SU-DHL-6 (cell line): ENCODE measurements around the gene FSCN2.

ENCODE experiments used
- EZH2phosphoT487 ChIP-seq: fragments of 200-600 bp; sonication (generic), shearing (Covaris generic); conservative IDR thresholded peaks from 2 replicates; pipeline ENCODE4 v1.6.1; 2018; ENCODE audit warnings: mild to moderate bottlenecking, antibody characterized with exemption, low read length, moderate library complexity, mixed read lengths
- TF ChIP-seq, protein P1 (sequence below): fragments of 200-600 bp; sonication (generic); IDR thresholded peaks from one replicate; pipeline ENCODE4 v1.5.1; 2017; ENCODE audit warnings: antibody characterized with exemption, mild to moderate bottlenecking, low read length, moderate library complexity; ENCODE audit not compliant: insufficient read depth, poor library complexity, severe bottlenecking

GRCh38 chr17:81528651-81529436 is 667 bp downstream of the FSCN2 start:
- TF ChIP-seq, protein P1, sequence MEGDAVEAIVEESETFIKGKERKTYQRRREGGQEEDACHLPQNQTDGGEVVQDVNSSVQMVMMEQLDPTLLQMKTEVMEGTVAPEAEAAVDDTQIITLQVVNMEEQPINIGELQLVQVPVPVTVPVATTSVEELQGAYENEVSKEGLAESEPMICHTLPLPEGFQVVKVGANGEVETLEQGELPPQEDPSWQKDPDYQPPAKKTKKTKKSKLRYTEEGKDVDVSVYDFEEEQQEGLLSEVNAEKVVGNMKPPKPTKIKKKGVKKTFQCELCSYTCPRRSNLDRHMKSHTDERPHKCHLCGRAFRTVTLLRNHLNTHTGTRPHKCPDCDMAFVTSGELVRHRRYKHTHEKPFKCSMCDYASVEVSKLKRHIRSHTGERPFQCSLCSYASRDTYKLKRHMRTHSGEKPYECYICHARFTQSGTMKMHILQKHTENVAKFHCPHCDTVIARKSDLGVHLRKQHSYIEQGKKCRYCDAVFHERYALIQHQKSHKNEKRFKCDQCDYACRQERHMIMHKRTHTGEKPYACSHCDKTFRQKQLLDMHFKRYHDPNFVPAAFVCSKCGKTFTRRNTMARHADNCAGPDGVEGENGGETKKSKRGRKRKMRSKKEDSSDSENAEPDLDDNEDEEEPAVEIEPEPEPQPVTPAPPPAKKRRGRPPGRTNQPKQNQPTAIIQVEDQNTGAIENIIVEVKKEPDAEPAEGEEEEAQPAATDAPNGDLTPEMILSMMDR, result no peak
- no peak for TF ChIP-seq EZH2phosphoT487
